ENCODE measurements around the gene DEPDC1B. TPM values are rescaled to one million over a fixed set of nuclear protein-coding genes. Genes with fewer than 3 reads are reported as not detected.

The DEPDC1B gene
- total and polyA plus RNA-seq, 2 of the 4 experiments (the other 2 are of a cell fraction) = 4.4 to 9.3 TPM

DNA sequence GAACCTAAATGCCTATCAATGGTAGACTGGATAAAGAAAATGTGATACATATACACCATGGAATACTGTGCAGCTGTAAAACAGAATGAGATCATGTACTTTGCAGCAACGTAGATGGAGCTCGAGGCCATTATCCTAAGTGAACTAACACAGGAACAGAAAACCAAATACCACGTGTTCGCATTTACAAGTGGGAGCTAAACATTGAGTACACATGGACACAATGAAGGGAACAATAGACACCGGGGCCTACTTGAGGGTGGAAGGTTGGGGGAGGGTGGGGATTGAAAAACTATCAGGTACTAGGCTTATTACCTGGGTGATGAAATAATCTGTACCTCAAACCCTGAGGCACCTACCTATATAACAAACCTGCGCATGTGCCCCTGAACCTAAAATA is 22.4 kb upstream of the DEPDC1B start:
- dilution Hi-C loops (cut with HindIII; ENCODE audit: low sequenced_read_pairs, unreplicated experiment) (no loop called here), in situ Hi-C loops (cut with MboI; ENCODE audit: low sequenced_read_pairs) (no loop called here), intact Hi-C loops (cut with micrococcal nuclease) (no loop called here)
- no peak overlapping the region for H3K4me2 ChIP-seq (ENCODE audit: low read depth, low read length)
- no peaks in the 10 kb centered on the region for H3K4me1 ChIP-seq (ENCODE audit: control insufficient read depth, insufficient read depth, low read length)
- POLR2A ChIA-PET (ENCODE audit: unreplicated experiment) = no interaction called here
- no peak overlapping the region for H3K14ac ChIP-seq (replicated peaks; ENCODE audit: low read depth, low read length)
- no peak overlapping the region for H3K4ac ChIP-seq (ENCODE audit: low read depth, low read length)
- H2BK15ac ChIP-seq (ENCODE audit: low read depth, low read length) = no peak overlapping the region
- H3K36me3 ChIP-seq (ENCODE audit: control insufficient read depth, insufficient read depth, low read length) = no peaks in the 10 kb centered on the region
- H4K91ac ChIP-seq (ENCODE audit: insufficient read depth, low read depth, low read length) = no peak overlapping the region
- no peak overlapping the region for H3K4me3 ChIP-seq (ENCODE audit: insufficient read depth, low read depth, low read length)
- no TSS peak for BruUV-seq (replicated peaks)
- H3K23ac ChIP-seq (ENCODE audit: low read depth, low read length) = no peak overlapping the region
- H3K18ac ChIP-seq (ENCODE audit: low read depth, low read length) = no peak overlapping the region
- no peaks in the 10 kb centered on the region for H3K9me1 ChIP-seq (ENCODE audit: insufficient read depth, low read length)
- no peak for TF ChIP-seq RAD21 (IDR thresholded peaks at IDR 0.05; ENCODE audit: low read length)
- no peak for TF ChIP-seq BHLHE40 (IDR thresholded peaks at IDR 0.05; ENCODE audit: low read depth, low read length)
- TF ChIP-seq, protein P1, sequence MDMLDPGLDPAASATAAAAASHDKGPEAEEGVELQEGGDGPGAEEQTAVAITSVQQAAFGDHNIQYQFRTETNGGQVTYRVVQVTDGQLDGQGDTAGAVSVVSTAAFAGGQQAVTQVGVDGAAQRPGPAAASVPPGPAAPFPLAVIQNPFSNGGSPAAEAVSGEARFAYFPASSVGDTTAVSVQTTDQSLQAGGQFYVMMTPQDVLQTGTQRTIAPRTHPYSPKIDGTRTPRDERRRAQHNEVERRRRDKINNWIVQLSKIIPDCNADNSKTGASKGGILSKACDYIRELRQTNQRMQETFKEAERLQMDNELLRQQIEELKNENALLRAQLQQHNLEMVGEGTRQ (IDR thresholded peaks at IDR 0.05; ENCODE audit: low read depth, low read length) = no peak
- CTCF ChIA-PET = no interaction called here
- H3K27ac ChIP-seq (ENCODE audit: insufficient read depth, low read length) = no peak overlapping the region
- no peak overlapping the region for H3K56ac ChIP-seq (ENCODE audit: extremely low read depth, insufficient read depth, low read length)
- H2BK20ac ChIP-seq (ENCODE audit: low read depth, low read length) = no peak overlapping the region
- no peaks in the 10 kb centered on the region for H3K9me3 ChIP-seq (ENCODE audit: control insufficient read depth, insufficient read depth, low read length)
- no peak overlapping the region for H2BK120ac ChIP-seq (ENCODE audit: low read depth, low read length)
- DNase-seq (no peak), ATAC-seq (ENCODE audit: low read depth) (no peak)
- H4K5ac ChIP-seq (ENCODE audit: low read depth, low read length) = no peak overlapping the region
- no peaks in the 10 kb centered on the region for H3K79me1 ChIP-seq (ENCODE audit: low read depth in 1 of 2, low read length in 2 of 2)
- no peak overlapping the region for H2AK9ac ChIP-seq (replicated peaks; ENCODE audit: low read depth, low read length, poor library complexity)
- WGBS, 2 experiments (ENCODE audit: extremely low coverage in 2 of 2, insufficient read length in 1 of 2) = no CpG with 5 or more reads among the region's 6 CpGs
- H3K9ac ChIP-seq (ENCODE audit: low read depth, low read length) = no peak overlapping the region
- H2BK5ac ChIP-seq (ENCODE audit: low read depth, low read length, poor library complexity, severe bottlenecking) = no peak overlapping the region
- no peaks in the 10 kb centered on the region for H3K27me3 ChIP-seq (ENCODE audit: control insufficient read depth, insufficient read depth, low read length)
- H4K8ac ChIP-seq (ENCODE audit: low read depth in 2 of 2, low read length in 2 of 2) = no peak overlapping the region
- H2AFZ ChIP-seq (replicated peaks; ENCODE audit: low read length, poor library complexity) = no peak overlapping the region
- no peaks in the 10 kb centered on the region for H4K20me1 ChIP-seq (ENCODE audit: insufficient read depth, low read length)
- H2AK5ac ChIP-seq (ENCODE audit: low read depth, low read length) = no peak overlapping the region

Data from IMR-90 (cell line).